DMS79 (cell line): ENCODE measurements around the gene TUSC2.
A peak's percentile ranks its signal among the peaks of the same experiment; 100 is the strongest.
"Not testable (repeated sequence)": the region's sequence is repeated elsewhere in the genome, so short reads cannot be mapped to it uniquely, and the experiment has no call there.

Experiments
- DNase-seq: peaks from one replicate; lab custom pipeline; 2025; lab: John Stamatoyannopoulos, UW

TUSC2 gene

GRCh38 chr3:50317300-50317699, 10.7 kb downstream of the TUSC2 start:
- peak; percentile 13 for DNase-seq

DNA sequence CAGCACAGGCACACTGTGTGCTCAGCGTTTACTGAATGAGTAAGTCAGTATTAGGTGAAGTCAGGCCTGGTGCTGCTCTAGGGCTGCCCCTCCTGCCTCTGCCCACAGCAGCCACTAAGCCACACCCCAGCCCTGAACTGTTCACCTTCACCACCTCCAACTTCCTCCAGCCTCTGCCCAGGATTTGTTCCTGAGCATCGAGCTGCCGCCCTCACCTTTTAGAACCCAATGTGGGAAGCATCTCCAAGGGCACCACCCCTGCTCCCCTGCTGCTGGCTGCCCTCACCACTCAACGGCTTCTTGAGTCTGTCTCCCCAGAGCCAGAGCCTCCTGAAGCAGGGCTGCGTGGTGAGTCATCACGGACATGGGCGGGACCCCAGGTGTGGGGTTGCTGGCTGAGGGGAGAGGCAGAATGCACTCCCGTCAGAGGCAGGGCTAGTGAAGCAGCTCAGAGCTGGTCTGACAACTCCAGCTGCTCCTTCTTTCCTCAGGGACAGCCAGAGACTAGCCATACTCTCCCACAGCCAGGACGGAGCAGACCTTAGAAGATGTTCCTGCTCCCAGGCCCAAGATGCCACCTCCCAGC, 11.3 kb downstream of the TUSC2 start:
- DNase-seq = peak; percentile 79

DNA sequence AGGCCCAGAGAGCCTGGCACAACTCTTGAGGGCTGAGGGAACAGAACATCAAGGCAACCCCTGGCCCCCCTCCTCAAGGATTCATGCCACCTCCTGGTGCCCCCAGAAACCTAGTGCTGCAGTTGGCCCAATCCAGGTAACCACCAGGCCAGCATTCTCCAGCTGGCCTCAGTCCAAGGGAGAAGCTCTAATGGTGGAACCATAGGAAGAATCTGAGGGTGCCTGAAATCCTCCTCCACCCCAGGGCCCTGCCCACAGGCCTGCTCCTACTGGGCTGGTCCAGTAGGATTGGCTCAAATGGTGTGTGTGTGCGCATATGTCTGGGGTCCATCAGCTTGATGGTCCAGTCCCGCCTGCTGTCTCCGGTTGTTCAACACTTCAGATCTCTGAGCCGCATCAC, 13.2 kb downstream of the TUSC2 start:
- DNase-seq = no peak

DNA sequence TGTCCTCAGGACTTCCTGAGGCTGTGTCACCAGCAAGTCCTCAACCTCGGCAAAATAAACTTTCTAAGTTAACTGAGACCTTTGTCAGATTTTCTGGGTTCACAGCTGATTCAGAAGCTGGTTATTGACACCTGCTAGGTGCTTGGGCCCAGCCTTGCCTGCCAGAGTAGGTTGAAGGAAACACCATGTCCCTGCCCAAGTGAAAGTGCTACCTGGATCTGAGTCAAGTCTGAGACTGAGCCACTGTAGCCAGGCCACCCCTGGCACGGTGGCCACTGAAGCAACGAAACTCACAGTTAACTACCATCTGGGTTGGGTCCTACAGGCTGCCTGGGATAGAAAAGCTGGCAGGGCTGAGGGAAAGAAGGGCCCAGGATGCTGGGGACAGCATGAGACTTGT, 13.7 kb downstream of the TUSC2 start:
- no peak for DNase-seq

DNA sequence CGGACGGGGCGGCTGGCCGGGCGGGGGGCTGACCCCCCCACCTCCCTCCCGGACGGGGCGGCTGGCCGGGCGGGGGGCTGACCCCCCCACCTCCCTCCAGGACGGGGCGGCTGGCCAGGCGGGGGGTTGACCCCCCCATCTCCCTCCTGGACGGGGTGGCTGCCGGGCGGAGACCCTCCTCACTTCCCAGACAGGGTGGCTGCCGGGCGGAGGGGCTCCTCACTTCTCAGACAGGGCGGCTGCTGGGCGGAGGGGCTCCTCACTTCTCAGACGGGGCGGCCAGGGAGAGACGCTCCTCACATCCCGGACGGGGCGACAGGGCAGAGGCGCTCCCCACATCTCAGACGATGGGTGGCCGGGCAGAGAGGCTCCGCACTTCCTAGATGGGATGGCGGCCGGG, 16.0 kb downstream of the TUSC2 start:
- DNase-seq = not testable (repeated sequence)

DNA sequence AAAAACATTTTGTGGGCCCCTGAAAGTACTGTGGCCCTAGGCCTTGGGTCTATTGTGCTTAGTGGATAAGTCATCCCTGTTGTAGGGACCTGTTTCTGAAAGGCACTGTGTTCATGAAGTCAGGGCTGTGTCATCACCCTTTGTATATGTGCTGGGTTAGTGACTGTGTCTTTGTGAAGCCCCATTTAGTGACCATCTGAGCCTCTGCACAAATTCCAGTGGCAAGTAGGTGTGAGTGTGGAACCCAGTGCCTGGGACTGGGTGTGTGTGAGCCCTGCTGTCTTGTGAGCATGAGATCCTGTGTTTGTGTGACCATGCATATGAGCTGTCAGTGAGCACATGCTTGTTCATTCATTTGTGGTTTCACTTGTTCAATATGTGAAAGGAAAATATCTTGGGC, 23.4 kb downstream of the TUSC2 start:
- DNase-seq = no peak

GRCh38 chr3:50303013-50303815, 24.8 kb downstream of the TUSC2 start, which contains the start of gene HYAL1:
Gene HYAL1 (minus strand): TSS chr3:50303574. CDS start chr3:50302956, 618 bp downstream.
- DNase-seq = no peak

GRCh38 chr3:50302095-50303012, 25.7 kb downstream of the TUSC2 start:
- DNase-seq = no peak

GRCh38 chr3:50300681-50301254, 27.3 kb downstream of the TUSC2 start:
- DNase-seq = no peak

- no peak for DNase-seq
These were observed 27.9 kb downstream of the TUSC2 start for GRCh38 chr3:50299929-50300680.

DNA sequence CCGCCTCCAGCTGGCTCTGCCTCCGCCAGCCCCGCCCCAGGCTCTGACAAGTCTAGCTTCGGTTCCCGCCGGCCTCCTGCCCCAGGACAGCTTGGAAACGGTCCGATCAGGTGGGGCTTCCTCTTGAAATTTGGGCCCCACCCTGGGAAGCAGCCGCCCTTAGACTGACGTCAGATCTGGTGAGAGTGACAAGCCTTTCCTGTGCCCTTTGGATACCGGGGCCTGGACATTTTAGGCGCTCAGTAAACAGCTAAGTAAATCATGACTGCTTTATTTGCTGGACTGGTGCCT, 28.4 kb downstream of the TUSC2 start:
- DNase-seq = no peak

GRCh38 chr3:50298836-50299637, 29.0 kb downstream of the TUSC2 start, which contains the start of the genes HYAL3 and NAA80:
Gene HYAL3 (minus strand): TSS chr3:50299405. CDS start chr3:50295602, 3,803 bp downstream.
Gene NAA80 (minus strand): TSS chr3:50299405. CDS start chr3:50297463, 1,942 bp downstream.
- peak; percentile 83 for DNase-seq

DNA sequence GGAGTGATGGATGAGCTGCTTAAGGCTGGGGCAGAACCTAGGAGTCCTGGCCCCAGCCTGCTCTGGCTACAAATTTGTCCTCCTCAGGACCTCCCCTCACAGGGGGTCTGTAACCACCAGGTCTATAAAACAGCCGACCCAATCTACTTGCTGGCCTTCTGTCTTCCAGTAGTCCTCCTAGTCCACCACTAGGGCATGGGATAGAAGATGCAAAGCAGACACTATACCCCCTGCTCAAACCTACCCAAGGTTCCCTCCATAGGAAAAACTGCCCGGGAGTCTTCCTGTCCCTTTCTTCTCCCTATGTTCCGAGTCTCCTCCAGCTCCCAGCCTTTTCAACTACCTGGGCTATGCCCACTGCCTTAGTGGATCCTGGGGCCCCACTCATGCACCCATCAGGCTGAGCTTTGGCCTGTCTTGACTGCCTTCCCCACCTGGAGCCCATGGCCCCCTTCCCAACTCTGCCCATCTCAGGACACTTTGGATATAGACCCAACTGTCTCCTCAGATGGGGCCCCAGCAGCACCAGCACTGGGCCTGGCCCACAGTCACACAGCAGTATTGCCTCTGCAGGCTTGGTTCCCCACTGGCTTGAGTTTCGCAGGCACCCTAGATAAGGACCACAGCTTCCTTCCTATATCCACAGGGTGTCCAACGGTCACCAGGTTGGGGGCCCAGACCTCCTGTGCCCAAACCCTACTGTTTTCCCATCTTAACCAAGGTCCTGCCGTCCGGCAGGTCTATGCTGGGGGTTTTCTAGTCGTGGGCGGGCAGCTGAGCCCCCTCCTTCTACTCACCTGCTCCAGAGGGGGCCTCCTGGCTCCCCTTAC, 29.9 kb downstream of the TUSC2 start:
- DNase-seq = no peak

DNA sequence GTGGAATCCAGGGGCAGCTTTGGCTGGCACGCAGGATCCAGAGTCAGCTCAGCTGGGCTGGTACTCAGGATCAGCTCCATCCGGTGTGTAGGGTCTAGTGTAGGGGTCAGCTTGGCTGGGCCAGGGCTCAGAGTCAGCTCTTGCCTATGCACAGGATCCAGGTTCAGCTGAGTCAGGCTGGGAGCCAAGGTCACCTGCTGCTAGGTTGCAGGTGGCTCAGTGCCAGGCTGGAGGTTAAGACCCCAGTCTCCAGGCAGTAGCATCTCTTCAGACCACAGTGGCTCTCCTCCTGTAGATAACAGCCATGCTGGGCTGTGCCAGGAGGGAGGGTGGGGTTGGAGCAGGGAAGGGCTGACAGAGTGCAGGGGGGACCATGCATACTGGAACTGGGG, 30.6 kb downstream of the TUSC2 start:
- no peak for DNase-seq

DNA sequence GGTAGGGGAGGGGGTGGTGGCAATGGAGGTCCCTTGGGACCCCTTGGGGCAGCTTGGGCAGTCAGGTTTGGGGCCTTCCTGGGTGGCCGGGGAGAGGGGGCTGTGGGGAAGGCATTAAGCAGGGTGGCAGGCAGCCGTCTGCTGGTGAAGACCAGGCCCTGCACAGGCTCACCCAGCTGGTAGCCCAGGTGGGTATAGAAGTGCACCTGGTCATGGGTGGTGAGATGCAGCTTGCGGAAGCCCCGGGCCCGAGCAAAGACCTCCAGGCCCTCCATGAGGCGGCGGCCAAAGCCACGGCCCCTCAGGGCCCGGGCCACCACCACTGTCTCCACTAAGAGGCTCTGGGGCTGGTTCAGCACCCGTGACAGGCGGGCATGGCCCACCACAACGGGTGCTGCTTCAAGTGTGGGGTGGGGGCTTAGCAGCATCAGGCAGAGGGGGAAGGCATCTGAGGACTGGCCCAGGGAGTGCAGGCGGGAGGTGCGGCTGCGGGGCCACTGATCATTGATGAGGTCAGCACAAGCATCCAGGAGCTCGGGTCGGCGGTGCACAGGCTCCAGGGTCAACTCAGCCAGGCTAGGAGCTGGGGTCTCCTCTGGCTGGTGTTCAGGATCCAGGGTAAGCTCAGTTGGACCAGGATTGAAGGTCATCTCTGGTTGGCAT, 31.2 kb downstream of the TUSC2 start:
- DNase-seq = no peak

- no peak for DNase-seq
These were observed 32.2 kb downstream of the TUSC2 start for GRCh38 chr3:50295553-50296431.

DNA sequence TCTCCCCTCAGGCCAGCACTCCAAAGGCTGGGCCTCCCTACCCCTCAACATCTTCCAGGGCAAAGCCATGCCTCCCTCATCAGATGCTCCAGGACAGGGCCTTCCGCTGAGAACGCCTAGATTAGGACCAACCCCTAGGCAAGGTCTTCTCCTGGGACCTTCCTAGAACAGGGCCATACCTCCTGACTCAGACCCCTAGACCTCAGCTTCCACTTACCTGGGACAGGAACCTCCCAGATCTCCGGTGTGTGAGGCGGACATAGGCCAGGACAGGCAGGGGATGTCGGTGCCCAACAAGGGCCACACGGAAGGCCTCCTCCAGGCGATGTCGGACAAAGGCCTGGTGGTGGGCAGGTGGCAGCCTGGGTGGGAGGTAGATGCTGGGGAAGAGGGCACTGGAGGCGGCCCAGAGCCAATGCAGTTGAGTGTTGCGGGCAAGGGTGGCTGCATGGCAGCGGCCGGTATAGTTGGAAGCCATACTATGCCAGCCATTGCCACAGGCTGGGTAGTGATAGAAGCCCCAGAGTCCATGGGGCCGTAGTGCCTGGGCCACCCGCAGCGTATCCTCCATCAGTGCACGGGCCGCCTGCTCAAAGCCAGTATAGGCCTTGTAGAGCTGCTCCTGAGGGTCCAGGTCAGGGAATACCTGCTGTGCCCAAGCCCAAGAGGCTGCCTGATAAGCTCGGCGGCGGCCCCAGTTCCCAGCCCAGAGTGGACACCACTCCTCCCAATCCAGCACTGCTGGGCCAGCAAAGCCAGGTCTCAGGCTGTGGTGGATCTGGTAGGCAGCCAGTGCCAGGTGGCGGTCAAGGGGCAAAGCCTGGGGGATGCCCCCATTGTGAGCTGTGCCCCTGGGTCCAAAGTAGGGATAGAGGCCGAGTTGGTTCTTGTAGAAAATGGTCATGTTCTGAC, 33.3 kb downstream of the TUSC2 start:
- DNase-seq = no peak
